ENCODE measurements around the gene FAT3.

Gene FAT3

GRCh38 chr11:92253421-92253820 lies 28.8 kb downstream of the FAT3 start:
- H3K4me3 ChIP-seq (ENCODE audit: low read length) = no peak overlapping the region
- no peak for TF ChIP-seq ZNF274 (IDR thresholded peaks at IDR 0.05; ENCODE audit: low read depth, low read length)

GRCh38 chr11:92253945-92254344 lies 29.3 kb downstream of the FAT3 start:
- no peak for TF ChIP-seq ZNF274 (IDR thresholded peaks at IDR 0.05; ENCODE audit: low read depth, low read length)
- H3K4me3 ChIP-seq (ENCODE audit: low read length) = no peak overlapping the region

- H3K4me3 ChIP-seq (ENCODE audit: low read length) = no peak overlapping the region
- TF ChIP-seq ZNF274 (IDR thresholded peaks at IDR 0.05; ENCODE audit: low read depth, low read length) = no peak
Measured at GRCh38 chr11:92257536-92257935, 32.9 kb downstream of the FAT3 start.

- no peak for TF ChIP-seq ZNF274 (IDR thresholded peaks at IDR 0.05; ENCODE audit: low read depth, low read length)
- no peak overlapping the region for H3K4me3 ChIP-seq (ENCODE audit: low read length)
Measured at GRCh38 chr11:92259861-92260260, 35.2 kb downstream of the FAT3 start.

GRCh38 chr11:92264350-92264749 lies 39.7 kb downstream of the FAT3 start:
- TF ChIP-seq ZNF274 (IDR thresholded peaks at IDR 0.05; ENCODE audit: low read depth, low read length) = no peak
- no peak overlapping the region for H3K4me3 ChIP-seq (ENCODE audit: low read length)

- no peak for TF ChIP-seq ZNF274 (IDR thresholded peaks at IDR 0.05; ENCODE audit: low read depth, low read length)
- H3K4me3 ChIP-seq (ENCODE audit: low read length) = no peak overlapping the region
Measured at GRCh38 chr11:92266806-92267205, 42.2 kb downstream of the FAT3 start.

GRCh38 chr11:92267278-92267677 lies 42.7 kb downstream of the FAT3 start:
- H3K4me3 ChIP-seq (ENCODE audit: low read length) = no peak overlapping the region
- no peak for TF ChIP-seq ZNF274 (IDR thresholded peaks at IDR 0.05; ENCODE audit: low read depth, low read length)

- TF ChIP-seq ZNF274 (IDR thresholded peaks at IDR 0.05; ENCODE audit: low read depth, low read length) = no peak
- no peak overlapping the region for H3K4me3 ChIP-seq (ENCODE audit: low read length)
Measured at GRCh38 chr11:92267968-92268367, 43.4 kb downstream of the FAT3 start.

GRCh38 chr11:92268546-92268945 lies 43.9 kb downstream of the FAT3 start:
- TF ChIP-seq ZNF274 (IDR thresholded peaks at IDR 0.05; ENCODE audit: low read depth, low read length) = no peak
- no peak overlapping the region for H3K4me3 ChIP-seq (ENCODE audit: low read length)

GRCh38 chr11:92269021-92269420 lies 44.4 kb downstream of the FAT3 start:
- TF ChIP-seq ZNF274 (IDR thresholded peaks at IDR 0.05; ENCODE audit: low read depth, low read length) = no peak
- no peak overlapping the region for H3K4me3 ChIP-seq (ENCODE audit: low read length)

- TF ChIP-seq ZNF274 (IDR thresholded peaks at IDR 0.05; ENCODE audit: low read depth, low read length) = no peak
- no peak overlapping the region for H3K4me3 ChIP-seq (ENCODE audit: low read length)
Measured at GRCh38 chr11:92269841-92270240, 45.2 kb downstream of the FAT3 start.

- TF ChIP-seq ZNF274 (IDR thresholded peaks at IDR 0.05; ENCODE audit: low read depth, low read length) = no peak
- no peak overlapping the region for H3K4me3 ChIP-seq (ENCODE audit: low read length)
Measured at GRCh38 chr11:92272651-92273050, 48.0 kb downstream of the FAT3 start.

Data from GM08714 (cell line).